ENCODE data around the gene ELP4.

Gene ELP4

GRCh38 chr11:31827455-31828206, 318.1 kb downstream of the ELP4 start:
- DNase-seq, result no peak

GRCh38 chr11:31828217-31828616, 318.6 kb downstream of the ELP4 start:
- no peak for DNase-seq

- DNase-seq, result no peak
These were observed 320.8 kb downstream of the ELP4 start for GRCh38 chr11:31830406-31830805.

- no peak for DNase-seq
These were observed 324.7 kb downstream of the ELP4 start for GRCh38 chr11:31834237-31834636.
